Stimulated activated CD8-positive, alpha-beta memory T cell treated with anti-CD3 and anti-CD28 coated beads, Interleukin-4, amount 100 ng/mL, for 1 hour (primary cell): Measurements from ENCODE around the gene OPN1SW.

Experiments
- DNase-seq, 2 donors: peaks; one replicate each; pipeline ENCODE4 v3.0.0-alpha.2; 2020; ENCODE audit warnings: low read depth in 2 of 2, low spot score in 1 of 2

OPN1SW gene, protein sequence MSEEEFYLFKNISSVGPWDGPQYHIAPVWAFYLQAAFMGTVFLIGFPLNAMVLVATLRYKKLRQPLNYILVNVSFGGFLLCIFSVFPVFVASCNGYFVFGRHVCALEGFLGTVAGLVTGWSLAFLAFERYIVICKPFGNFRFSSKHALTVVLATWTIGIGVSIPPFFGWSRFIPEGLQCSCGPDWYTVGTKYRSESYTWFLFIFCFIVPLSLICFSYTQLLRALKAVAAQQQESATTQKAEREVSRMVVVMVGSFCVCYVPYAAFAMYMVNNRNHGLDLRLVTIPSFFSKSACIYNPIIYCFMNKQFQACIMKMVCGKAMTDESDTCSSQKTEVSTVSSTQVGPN

GRCh38 chr7:128775744-128776474, at the start of gene OPN1SW:
Gene OPN1SW (minus strand): TSS chr7:128775794. CDS start chr7:128775781, 13 bp downstream.
- no peak for DNase-seq

DNA sequence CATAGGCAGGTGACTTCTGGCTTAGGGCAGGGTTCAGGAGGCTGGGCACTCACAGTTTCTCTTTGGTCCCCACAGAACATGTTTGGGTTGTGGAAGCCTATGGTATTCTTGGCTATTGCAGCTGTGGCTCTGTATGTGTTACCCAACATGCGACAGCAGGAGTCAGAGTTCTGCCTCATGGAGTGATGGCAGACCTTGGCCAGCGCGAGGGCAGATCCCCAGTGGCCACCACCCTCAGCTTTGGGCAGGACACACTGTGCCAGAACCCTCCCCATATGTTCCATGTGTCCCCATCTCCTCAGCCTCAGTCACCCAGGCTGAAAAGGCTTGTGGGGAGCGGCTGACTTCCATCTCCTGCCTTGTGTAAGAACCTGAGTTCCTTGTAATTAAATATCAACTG, 46.1 kb upstream of the OPN1SW start:
- DNase-seq: no peak

- DNase-seq: no peak
These were observed 43.1 kb upstream of the OPN1SW start for GRCh38 chr7:128818694-128819093.

DNA sequence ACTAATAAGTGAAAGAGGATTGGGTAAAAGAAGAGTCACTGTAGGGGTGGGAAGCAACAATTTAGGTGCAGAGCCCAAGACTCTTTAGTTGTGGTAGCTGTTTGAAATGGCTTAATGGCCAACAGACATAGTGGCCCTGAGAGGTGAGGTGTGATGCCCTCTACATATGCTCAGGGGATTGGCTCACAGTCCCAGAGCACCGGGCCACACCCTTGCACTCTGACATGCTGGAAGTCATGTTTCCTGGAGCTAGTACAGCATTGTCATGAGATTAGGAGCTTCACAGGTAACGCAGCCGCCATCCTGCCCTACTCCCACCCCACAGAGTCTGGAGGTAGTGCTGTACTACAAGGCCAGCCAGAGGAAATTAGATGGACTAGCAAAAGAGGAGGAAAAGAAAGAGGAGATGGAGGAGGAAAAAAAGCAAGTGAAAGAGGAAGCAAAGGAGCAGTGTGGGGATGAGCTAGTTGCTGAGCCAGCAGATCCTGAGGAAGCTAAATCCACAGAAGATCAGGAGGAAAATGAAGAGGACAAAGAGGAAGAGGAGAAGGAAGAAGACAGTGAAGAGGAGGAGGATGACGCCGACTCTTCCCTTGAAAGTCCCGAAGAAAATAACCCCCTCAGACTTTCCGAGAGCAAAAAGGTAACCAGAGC, 39.8 kb upstream of the OPN1SW start:
- DNase-seq: no peak

DNA sequence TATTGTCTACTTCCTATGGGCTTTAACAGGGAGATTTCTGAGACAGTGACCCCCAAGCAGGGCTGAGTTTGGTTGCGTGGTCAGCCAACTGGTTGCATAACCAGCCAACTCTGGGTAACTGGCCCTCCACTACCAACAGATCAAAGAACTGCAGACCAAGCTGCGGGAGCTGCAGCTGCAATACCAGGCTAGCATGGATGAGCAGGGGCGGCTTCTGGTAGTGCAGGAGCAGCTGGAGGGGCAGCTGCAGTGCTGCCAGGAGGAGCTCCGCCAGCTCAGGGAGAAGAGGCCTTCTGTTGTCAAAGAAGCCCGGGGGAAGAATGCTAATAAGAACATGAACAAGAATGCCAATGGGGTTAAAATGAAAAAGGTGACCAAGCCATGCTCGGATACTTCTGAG, 38.9 kb upstream of the OPN1SW start:
- DNase-seq: no peak

DNA sequence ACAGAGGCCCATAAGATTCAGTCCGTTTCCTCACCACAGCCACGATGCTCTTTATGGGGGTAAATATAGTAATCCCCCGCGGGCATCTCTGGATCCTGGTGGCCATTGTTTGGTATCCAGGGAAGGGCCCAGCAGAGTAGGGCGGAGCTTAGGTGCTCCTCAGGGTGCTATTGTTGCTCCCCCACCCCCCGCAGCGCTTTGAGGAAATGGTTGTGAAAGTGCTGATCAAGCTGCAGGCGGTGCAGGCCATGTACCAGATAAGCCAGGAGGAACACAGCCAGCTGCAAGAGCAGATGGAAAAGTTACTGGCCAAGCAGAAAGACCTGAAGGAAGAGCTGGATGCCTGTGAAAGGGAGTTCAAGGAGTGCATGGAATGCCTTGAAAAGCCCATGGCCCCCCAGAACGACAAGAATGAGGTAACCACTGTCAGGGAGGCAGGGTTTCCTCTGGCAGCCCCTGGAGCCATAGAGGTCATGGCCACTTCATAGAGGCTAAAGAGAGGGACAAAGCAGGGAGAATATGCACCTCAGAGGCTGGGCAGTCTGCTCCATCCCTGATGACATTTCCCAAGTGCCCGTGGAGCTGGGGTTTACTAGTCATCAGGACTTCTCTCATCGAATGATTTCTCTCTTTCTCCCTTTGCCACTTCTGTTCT, 37.0 kb upstream of the OPN1SW start:
- DNase-seq: no peak

DNA sequence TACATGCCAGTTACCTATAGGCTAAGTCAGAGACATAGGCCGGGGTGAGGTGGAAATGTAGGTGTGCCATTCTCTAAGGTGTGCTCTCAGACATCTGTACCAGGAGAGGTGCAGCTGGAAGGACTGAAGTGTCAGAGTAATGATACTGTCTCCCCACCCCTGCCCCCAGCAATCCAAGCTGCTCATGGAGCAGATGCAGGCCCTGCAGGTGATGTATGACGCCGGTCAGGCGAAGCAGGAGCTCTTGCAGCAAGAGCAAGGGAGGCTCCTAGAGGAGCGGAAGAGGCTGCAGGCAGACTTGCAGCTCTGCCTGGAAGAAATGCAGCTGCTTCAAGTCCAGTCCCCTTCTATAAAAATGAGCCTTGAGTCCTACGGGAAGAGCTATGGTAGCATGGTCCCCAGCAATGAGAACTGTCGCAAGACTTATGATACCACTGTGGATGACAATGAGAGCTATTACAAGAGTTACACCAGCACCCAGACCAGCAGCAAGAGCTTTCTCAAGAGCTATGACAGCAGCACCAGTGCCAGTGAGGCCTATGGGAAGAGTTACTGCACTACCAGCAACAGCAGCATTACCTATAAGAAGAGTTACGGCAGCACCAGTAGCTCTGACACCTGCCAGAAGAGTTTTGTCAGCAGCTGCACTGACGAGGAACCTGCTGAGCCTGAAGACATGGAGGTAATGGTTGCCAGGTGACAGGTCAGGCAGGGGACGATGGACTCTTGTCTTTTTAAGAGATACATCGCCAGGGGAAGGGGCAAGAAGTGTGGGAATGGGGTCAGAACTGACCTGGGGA, 36.2 kb upstream of the OPN1SW start:
- no peak for DNase-seq

- DNase-seq: no peak
These were observed 35.4 kb upstream of the OPN1SW start for GRCh38 chr7:128810997-128811396.

DNA sequence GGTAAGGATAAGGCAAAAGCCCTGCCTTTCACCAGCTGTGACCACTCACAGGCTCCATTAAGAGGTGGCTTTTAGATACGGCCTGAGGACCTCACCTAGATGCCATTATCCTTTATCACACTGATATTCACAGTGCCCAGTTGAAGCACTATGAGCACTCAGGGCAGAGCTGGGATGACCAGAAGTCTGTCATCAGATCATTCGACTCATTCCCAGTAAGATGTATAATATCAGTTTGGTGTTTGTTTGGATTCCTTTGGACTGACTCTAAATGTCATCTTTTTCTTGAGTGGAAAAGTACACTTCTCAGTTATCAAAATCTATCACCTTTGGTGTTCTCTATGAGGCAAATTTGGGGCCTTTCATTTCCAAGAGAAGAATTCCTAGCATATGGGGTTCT, 34.9 kb upstream of the OPN1SW start:
- DNase-seq: no peak

DNA sequence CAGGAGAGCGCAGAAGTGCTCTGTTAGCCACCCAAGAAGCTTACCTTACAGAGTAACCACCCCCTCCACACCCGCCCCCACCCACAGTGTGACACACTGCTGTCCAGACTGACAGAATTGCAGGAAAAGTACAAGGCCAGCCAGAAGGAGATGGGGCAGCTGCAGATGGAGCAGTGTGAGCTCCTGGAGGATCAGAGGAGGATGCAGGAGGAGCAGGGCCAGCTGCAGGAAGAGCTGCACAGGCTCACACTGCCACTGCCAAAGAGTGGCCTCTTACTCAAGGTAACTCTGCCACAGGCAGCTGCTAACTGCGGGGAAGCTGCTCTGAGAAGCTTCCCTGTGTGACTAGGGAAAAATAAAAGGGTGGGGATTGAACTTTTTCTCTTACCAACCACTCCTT, 33.8 kb upstream of the OPN1SW start:
- no peak for DNase-seq

DNA sequence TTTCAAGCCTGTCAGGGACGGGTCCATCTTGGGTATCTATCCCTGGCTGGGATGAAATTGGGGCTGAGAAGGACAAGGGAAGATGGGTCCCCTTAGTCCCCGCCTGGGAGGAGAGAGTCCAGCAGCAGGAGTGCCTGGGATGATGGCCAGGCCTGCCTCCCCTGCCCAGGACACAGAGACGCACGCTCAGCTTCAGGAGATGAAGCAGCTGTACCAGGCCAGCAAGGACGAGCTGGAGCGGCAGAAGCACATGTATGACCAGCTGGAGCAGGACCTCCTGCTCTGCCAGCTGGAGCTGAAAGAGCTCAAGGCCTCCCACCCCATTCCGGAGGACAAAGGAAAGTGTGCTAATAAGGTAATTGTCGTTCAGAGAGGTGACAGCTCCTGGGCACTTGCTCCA, 31.6 kb upstream of the OPN1SW start:
- no peak for DNase-seq

DNA sequence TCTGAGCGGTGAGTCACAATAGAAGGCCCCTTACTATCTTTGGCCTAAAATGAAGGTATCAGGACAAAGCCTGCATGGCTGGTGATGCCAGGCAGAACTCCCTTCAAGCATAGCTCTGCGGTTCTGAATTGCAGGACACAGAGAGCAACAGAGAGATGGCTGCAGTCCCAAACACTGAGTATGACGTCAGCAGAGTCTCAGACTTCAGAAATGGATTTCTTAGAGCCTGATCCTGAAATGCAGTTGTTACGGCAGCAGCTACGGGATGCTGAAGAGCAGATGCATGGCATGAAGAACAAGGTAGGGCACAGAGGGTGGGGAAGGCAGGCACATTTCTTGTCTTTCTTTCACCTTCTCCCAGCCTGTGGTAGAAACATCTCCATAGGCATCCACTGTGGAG, 29.6 kb upstream of the OPN1SW start:
- DNase-seq: no peak

GRCh38 chr7:128804484-128804883, 28.9 kb upstream of the OPN1SW start:
- DNase-seq: no peak

GRCh38 chr7:128801667-128802418, 26.2 kb upstream of the OPN1SW start:
- no peak for DNase-seq

- no peak for DNase-seq
These were observed 25.4 kb upstream of the OPN1SW start for GRCh38 chr7:128801003-128801402.

GRCh38 chr7:128800567-128800966, 25.0 kb upstream of the OPN1SW start:
- no peak for DNase-seq

DNA sequence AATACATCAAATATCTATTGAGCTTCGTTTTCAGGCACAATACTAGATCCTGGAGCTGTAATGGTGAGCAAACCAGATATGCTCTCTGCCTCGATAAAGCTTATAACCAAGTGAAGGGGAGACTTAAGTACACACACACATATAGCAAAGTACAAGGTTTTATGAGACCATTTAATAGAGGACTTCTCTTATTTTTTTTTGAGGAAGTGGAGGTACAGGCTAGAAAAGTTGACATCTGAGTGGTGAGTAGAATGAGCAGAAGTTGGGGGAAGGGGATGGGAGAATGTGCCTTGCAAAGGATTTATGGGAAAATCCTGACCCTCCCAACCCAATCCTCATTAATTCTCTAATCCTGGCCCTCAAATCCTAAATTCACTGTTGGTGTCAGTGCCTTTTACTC, 23.9 kb upstream of the OPN1SW start:
- no peak for DNase-seq

DNA sequence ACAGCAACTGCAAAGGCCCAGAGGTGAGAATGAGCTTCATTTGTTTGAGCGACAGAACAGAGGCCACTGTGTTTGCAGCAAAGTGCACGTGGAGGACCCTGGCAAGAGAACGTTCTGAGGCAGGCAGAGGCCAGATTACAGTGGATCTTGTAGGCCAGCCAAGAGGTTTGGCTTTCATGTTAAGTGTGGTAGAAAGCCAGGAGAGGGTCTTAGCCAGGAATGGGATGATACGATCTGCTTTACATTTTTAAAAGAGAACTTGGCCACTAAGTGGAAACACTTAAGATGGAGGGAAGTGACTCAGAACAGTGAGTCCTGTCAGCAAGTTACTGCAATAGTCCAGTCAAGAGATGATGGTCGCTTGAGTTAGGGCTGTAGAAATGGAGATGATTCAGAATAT, 20.7 kb upstream of the OPN1SW start:
- no peak for DNase-seq

DNA sequence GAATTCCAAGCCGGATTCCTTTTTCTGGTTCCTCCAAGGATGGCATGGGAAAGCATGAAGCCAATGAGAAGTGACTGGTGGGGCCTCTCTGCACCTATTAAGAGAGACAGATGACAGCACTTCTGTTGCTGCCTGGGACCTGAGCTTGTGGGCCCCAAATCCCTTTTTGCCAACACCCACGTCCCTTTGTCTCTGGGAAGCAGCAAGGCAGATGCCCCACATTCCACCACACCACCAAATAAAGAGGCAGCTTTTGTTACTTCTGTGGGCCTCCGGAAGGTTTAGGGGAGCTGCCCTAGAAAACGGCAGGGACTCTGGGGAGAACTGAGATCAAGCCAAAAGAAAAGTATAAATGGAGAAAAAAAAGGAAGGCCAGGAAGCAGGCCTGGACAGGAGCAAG, 19.5 kb upstream of the OPN1SW start:
- DNase-seq: no peak

DNA sequence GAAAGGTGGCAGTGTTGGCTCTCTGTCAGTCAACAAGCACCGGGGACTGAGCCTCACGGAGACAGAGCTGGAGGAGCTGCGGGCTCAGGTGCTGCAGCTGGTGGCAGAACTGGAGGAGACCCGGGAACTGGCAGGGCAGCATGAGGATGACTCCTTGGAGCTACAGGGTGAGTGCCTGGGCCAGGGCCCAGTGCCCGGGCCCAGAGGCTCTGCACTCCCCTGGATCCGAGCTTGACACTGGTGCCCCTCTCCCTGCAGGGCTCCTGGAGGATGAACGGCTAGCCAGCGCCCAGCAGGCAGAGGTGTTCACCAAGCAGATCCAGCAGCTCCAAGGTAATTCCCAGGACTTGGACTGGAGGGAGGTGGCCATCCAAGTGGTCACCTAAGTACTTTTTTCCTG, 18.8 kb upstream of the OPN1SW start:
- no peak for DNase-seq
